HFFc6 (cell line): ENCODE results near the gene APBB2. TPM values are rescaled to one million over a fixed set of nuclear protein-coding genes. Genes with fewer than 3 reads are reported as not detected.

Source experiments
- DNase-seq: peaks from one replicate; pipeline ENCODE4 v3.0.0-alpha.2; 2018
- H3K27ac Mint-ChIP-seq: 2 replicates; pipeline ENCODE4 v1.8.0; 2020; ENCODE audit warnings: mild to moderate bottlenecking, mixed read lengths
- H3K27me3 Mint-ChIP-seq: 2 replicates; pipeline ENCODE4 v1.8.0; 2021; ENCODE audit warnings: mild to moderate bottlenecking, moderate library complexity, mixed read lengths; ENCODE audit not compliant: insufficient read depth
- H3K36me3 Mint-ChIP-seq: 2 replicates; pipeline ENCODE4 v1.8.0; 2021; ENCODE audit warnings: low read depth, mixed read lengths
- H3K4me1 Mint-ChIP-seq: 2 replicates; pipeline ENCODE4 v1.8.0; 2020; ENCODE audit warnings: low read depth, mixed read lengths
- H3K4me3 Mint-ChIP-seq: 2 replicates; pipeline ENCODE4 v1.8.0; 2020; ENCODE audit warnings: mild to moderate bottlenecking, moderate library complexity, mixed read lengths
- H3K9me3 Mint-ChIP-seq: 2 replicates; pipeline ENCODE4 v1.8.0; 2020; ENCODE audit warnings: mild to moderate bottlenecking, mixed read lengths
- CTCF ChIP-seq: fragments of 200-600 bp; sonication (generic); IDR thresholded peaks from 2 replicates; pipeline ENCODE4 v1.5.0; 2021; ENCODE audit warnings: antibody characterized with exemption, mild to moderate bottlenecking
- total RNA-seq, 6 experiments: library from RNA; stranded (reverse); fragmentation: NEBNext Ultra II Directional; extraction: Animal tissue kit (Norgen Biotek cat#: 25700); gene quantifications; 2 replicates in 1 of 6; 3 replicates in 5 of 6; pipeline ENCODE4 v1.2.3, GENCODE V29; 2021

The APBB2 gene
- total RNA-seq, 6 experiments from 2014 or later: 32.4 to 45.5 (median 35.8) TPM

DNA sequence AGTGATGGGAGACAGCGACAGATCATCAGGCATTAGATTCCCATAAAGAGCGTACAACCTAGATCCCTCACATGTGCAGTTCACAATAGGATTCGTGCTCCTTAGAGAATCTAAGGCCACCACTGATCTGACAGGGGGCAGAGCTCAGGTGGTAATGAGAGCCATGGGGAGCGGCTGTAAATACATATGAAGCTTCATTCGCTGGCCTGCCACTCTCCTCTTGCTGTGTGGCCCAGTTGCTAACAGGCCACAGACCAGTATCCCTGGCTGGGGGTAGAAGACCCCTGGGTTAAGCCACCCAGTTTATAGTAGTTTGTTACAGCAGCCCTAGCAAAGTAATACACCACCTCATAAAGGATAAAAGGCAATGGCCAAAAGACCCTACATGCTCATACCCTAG, 30.3 kb downstream of the APBB2 start:
- Mint-ChIP-seq H3K4me3 (no peak overlapping the region), H3K27ac (no peak overlapping the region), H3K27me3 (no peaks in the 10 kb centered on the region), H3K9me3 (no peaks in the 10 kb centered on the region), H3K36me3 (peaks cover 12% of the 10 kb centered on the region), H3K4me1 (peaks cover 85% of the 10 kb centered on the region)
- DNase-seq: no peak
- no peak for TF ChIP-seq CTCF

GRCh38 chr4:41183021-41183553, 31.3 kb downstream of the APBB2 start:
- Mint-ChIP-seq H3K4me1 (peaks cover 85% of the 10 kb centered on the region), H3K27ac (no peak overlapping the region), H3K9me3 (no peaks in the 10 kb centered on the region), H3K36me3 (peaks cover 12% of the 10 kb centered on the region), H3K4me3 (no peak overlapping the region), H3K27me3 (no peaks in the 10 kb centered on the region)
- DNase-seq: no peak
- TF ChIP-seq CTCF: no peak

DNA sequence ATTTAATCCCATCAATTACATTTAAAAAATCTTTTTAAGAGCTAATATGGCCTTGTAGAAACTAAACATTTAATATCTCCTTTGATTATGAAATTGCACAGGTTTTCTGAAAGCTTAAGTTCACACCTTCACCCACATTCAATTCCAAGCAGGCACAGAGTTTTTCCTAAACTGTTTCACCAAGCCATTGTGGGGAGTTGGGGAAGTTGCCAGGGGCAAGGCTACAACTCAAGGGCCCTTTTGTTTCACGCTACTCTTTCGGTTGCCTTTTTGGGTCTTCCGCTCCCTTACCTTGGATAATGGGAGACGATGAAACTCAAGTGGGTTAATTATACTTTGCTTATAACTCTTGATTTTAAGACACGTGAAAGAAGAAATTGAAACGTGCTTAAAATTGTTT, 33.3 kb downstream of the APBB2 start:
- Mint-ChIP-seq H3K4me3 (no peak overlapping the region), H3K4me1 (peaks cover 85% of the 10 kb centered on the region), H3K36me3 (peaks cover 12% of the 10 kb centered on the region), H3K27me3 (no peaks in the 10 kb centered on the region), H3K9me3 (no peaks in the 10 kb centered on the region), H3K27ac (no peak overlapping the region)
- no peak for DNase-seq
- no peak for TF ChIP-seq CTCF

GRCh38 chr4:41179498-41180195, 34.7 kb downstream of the APBB2 start:
- peak overlapping the region; percentile 29; the same call in 1 of the 2 replicates for H3K4me3 Mint-ChIP-seq
- peaks cover 82% of the 10 kb centered on the region for H3K4me1 Mint-ChIP-seq
- H3K36me3 Mint-ChIP-seq: peaks cover 12% of the 10 kb centered on the region
- no peak overlapping the region for H3K27ac Mint-ChIP-seq
- no peaks in the 10 kb centered on the region for H3K27me3 Mint-ChIP-seq
- H3K9me3 Mint-ChIP-seq: no peaks in the 10 kb centered on the region
- no peak for TF ChIP-seq CTCF
- no peak for DNase-seq

GRCh38 chr4:41178372-41179370, 35.7 kb downstream of the APBB2 start:
- Mint-ChIP-seq H3K4me1 (peaks cover 90% of the 10 kb centered on the region), H3K9me3 (no peaks in the 10 kb centered on the region), H3K4me3 (peak overlapping the region; percentile 29), H3K36me3 (peaks cover 8% of the 10 kb centered on the region), H3K27me3 (no peaks in the 10 kb centered on the region), H3K27ac (peak overlapping the region; percentile 57)
- no peak for TF ChIP-seq CTCF
- peak; percentile 80 for DNase-seq
